Peyer's patch (tissue), 4 donors: Measurements from ENCODE around the gene MUC6. TPM values are rescaled to one million over a fixed set of nuclear protein-coding genes. Genes with fewer than 3 reads are reported as not detected.
A peak's percentile ranks its signal among the peaks of the same experiment; 100 is the strongest.
"Not testable (repeated sequence)": the region's sequence is repeated elsewhere in the genome, so short reads cannot be mapped to it uniquely, and the experiment has no call there.

ENCODE experiments used
- DNase-seq, 3 donors: peaks; one replicate each; pipeline ENCODE4 v3.0.0-alpha.2; 2017 to 2019
- H3K27ac ChIP-seq, 4 donors: fragments of 200-600 bp; sonication (generic); one replicate each; pipeline ENCODE4 v1.5.1; 2016 to 2019
- H3K27me3 ChIP-seq, 2 donors: fragments of 200-600 bp; sonication (generic); one replicate each; pipeline ENCODE4 v1.5.1; 2019
- H3K36me3 ChIP-seq, 3 donors: fragments of 200-600 bp; sonication (generic); one replicate each; pipeline ENCODE4 v1.5.1; 2016 to 2019
- H3K4me1 ChIP-seq, 4 donors: fragments of 200-600 bp; sonication (generic); one replicate each; pipeline ENCODE4 v1.5.1; 2016 to 2019
- H3K4me3 ChIP-seq, 4 donors: fragments of 200-600 bp; sonication (generic); 1 replicate in 3 of 4; 2 replicates in 1 of 4; pipeline ENCODE4 v1.5.1; 2016 to 2019; ENCODE audit warnings: mild to moderate bottlenecking in 1 of 4
- H3K9me3 ChIP-seq, 4 donors: fragments of 200-600 bp; sonication (generic); one replicate each; pipeline ENCODE4 v1.5.1; 2016 to 2019; ENCODE audit warnings: mild to moderate bottlenecking in 1 of 4
- CTCF ChIP-seq, 6 experiments: fragments of 450-650 bp in 4 of 6; fragments of 200-600 bp in 2 of 6; sonication (generic) in 1 of 6; IDR thresholded peaks; one replicate each; pipeline ENCODE4 v1.5.1; 2017 to 2019; ENCODE audit warnings: antibody characterized with exemption in 6 of 6, mild to moderate bottlenecking in 3 of 6, moderate library complexity in 1 of 6
- POLR2A ChIP-seq, 2 donors: fragments of 450-650 bp; IDR thresholded peaks; one replicate each; pipeline ENCODE4 v1.5.1; 2017; ENCODE audit warnings: antibody characterized with exemption in 2 of 2, mild to moderate bottlenecking in 2 of 2, moderate library complexity in 2 of 2
- total RNA-seq, 4 donors: library from RNA; depleted of rRNA; stranded (reverse); fragments of >200 nt; gene quantifications; one replicate each; pipeline ENCODE4 v1.1.0, GENCODE V29; 2016

MUC6 gene
- total RNA-seq, 4 donors from 2014 or later: not detected

- Histone ChIP-seq H3K27me3 (no peaks in the 10 kb centered on the region), H3K27ac (no peak overlapping the region), H3K9me3 (no peaks in the 10 kb centered on the region), H3K36me3 (peaks cover 0 to 3% (median 0%) of the 10 kb centered on the region in 3 donors), H3K4me1 (no peaks in the 10 kb centered on the region), H3K4me3 (no peak overlapping the region)
- DNase-seq: peak in 2 of 3 donors; percentile 22 to 60
- TF ChIP-seq POLR2A (IDR thresholded peaks at IDR 0.05) (no peak), CTCF (IDR thresholded peaks at IDR 0.05) (no peak)
Measured at GRCh38 chr11:1017269-1018005, 19.1 kb downstream of the MUC6 start.

- not testable (repeated sequence) for H3K4me3 ChIP-seq, H3K9me3 ChIP-seq, H3K4me1 ChIP-seq, H3K27ac ChIP-seq, H3K27me3 ChIP-seq
- H3K36me3 ChIP-seq: peaks cover 0 to 11% (median 0%) of the 10 kb centered on the region in 3 donors
- DNase-seq: peak in 1 of 3 donors; percentile 57
Measured at GRCh38 chr11:1016610-1017126, 19.9 kb downstream of the MUC6 start.

- Histone ChIP-seq H3K36me3 (peaks cover 0 to 18% (median 0%) of the 10 kb centered on the region in 3 donors), H3K4me3 (no peak overlapping the region), H3K4me1 (no peaks in the 10 kb centered on the region), H3K27me3 (no peaks in the 10 kb centered on the region), H3K9me3 (no peaks in the 10 kb centered on the region), H3K27ac (no peak overlapping the region)
- no peak for TF ChIP-seq POLR2A (IDR thresholded peaks at IDR 0.05)
- no peak for TF ChIP-seq CTCF (IDR thresholded peaks at IDR 0.05)
- DNase-seq: no peak
Measured at GRCh38 chr11:1015826-1016545, 20.5 kb downstream of the MUC6 start.

- no peak overlapping the region for H3K4me3 ChIP-seq
- H3K4me1 ChIP-seq: no peaks in the 10 kb centered on the region
- TF ChIP-seq CTCF (IDR thresholded peaks at IDR 0.05): no peak
- TF ChIP-seq POLR2A (IDR thresholded peaks at IDR 0.05): no peak
- H3K36me3 ChIP-seq: peaks cover 0 to 27% (median 0%) of the 10 kb centered on the region in 3 donors
- DNase-seq: no peak
- H3K27me3 ChIP-seq: no peaks in the 10 kb centered on the region
- no peaks in the 10 kb centered on the region for H3K9me3 ChIP-seq
- no peak overlapping the region for H3K27ac ChIP-seq
Measured at GRCh38 chr11:1015064-1015463, 21.5 kb downstream of the MUC6 start.

- Histone ChIP-seq H3K36me3 (peaks cover 0 to 35% (median 0%) of the 10 kb centered on the region in 3 donors), H3K27ac (no peak overlapping the region), H3K27me3 (no peaks in the 10 kb centered on the region), H3K4me1 (no peaks in the 10 kb centered on the region), H3K9me3 (no peaks in the 10 kb centered on the region), H3K4me3 (no peak overlapping the region)
- no peak for DNase-seq
- no peak for TF ChIP-seq POLR2A (IDR thresholded peaks at IDR 0.05)
Measured at GRCh38 chr11:1014276-1014675, 22.2 kb downstream of the MUC6 start.

- peaks cover 0 to 42% (median 0%) of the 10 kb centered on the region in 3 donors for H3K36me3 ChIP-seq
- no peak overlapping the region for H3K27ac ChIP-seq
Measured at GRCh38 chr11:1013631-1013935, 22.9 kb downstream of the MUC6 start.

More at GRCh38 chr11:1013631-1013935, 22.9 kb downstream of the MUC6 start:
- Histone ChIP-seq H3K4me1 (no peaks in the 10 kb centered on the region), H3K9me3 (no peaks in the 10 kb centered on the region), H3K27me3 (no peaks in the 10 kb centered on the region), H3K4me3 (no peak overlapping the region)
- no peak for DNase-seq
- TF ChIP-seq CTCF (IDR thresholded peaks at IDR 0.05): no peak
- no peak for TF ChIP-seq POLR2A (IDR thresholded peaks at IDR 0.05)
